CD4-positive, alpha-beta memory T cell (primary cell): ENCODE measurements around the gene BRINP2. TPM values are rescaled to one million over a fixed set of nuclear protein-coding genes. Genes with fewer than 3 reads are reported as not detected.
A peak's percentile ranks its signal among the peaks of the same experiment; 100 is the strongest.

Source experiments
- CTCF ChIA-PET: fragments of 350-600 bp; sonication (Branson Sonifier 250); formaldehyde crosslinking; loops from one replicate; lab custom pipeline; 2021; ENCODE audit warnings: inconsistent platforms; ENCODE audit not compliant: partially characterized antibody; lab: Charles Lee
- POLR2A ChIA-PET: fragments of 350-600 bp; sonication (Branson Sonifier 250); formaldehyde crosslinking; loops from one replicate; lab custom pipeline; 2021; ENCODE audit not compliant: partially characterized antibody; lab: Charles Lee
- DNase-seq, 5 donors: peaks; one replicate each; pipeline versions ENCODE4 v3.0.0 to v3.0.0-alpha.2; 2020 to 2022; ENCODE audit warnings: mixed read lengths in 1 of 5
- H3K27ac ChIP-seq: one replicate; pipeline ENCODE4 v1.7.0; 2013; ENCODE audit warnings: low read depth, low read length
- H3K27me3 ChIP-seq: 2 replicates; pipeline ENCODE4 v1.7.0; 2013; ENCODE audit warnings: mild to moderate bottlenecking, low read length, moderate library complexity; ENCODE audit not compliant: insufficient read depth
- H3K36me3 ChIP-seq: 2 replicates; pipeline ENCODE4 v1.7.0; 2013; ENCODE audit warnings: mild to moderate bottlenecking, low read length, moderate library complexity; ENCODE audit not compliant: insufficient read depth
- H3K4me1 ChIP-seq: 2 replicates; pipeline ENCODE4 v1.7.0; 2013; ENCODE audit warnings: mild to moderate bottlenecking, low read length, moderate library complexity; ENCODE audit not compliant: insufficient read depth
- H3K4me3 ChIP-seq, 2 donors: one replicate each; pipeline ENCODE4 v1.7.0; 2013; ENCODE audit warnings: low read length in 2 of 2, mild to moderate bottlenecking in 1 of 2
- H3K9me3 ChIP-seq, 2 donors: one replicate each; pipeline ENCODE4 v1.7.0; 2013; ENCODE audit warnings: low read length in 2 of 2, control low read depth in 1 of 2; ENCODE audit not compliant: control insufficient read depth in 1 of 2
- H3K27ac Mint-ChIP-seq, 7 donors: one replicate each; pipeline ENCODE4 v1.8.0; 2020 to 2021; ENCODE audit warnings: mixed read lengths in 7 of 7, mild to moderate bottlenecking in 6 of 7, inconsistent platforms in 3 of 7, moderate library complexity in 3 of 7
- H3K27me3 Mint-ChIP-seq, 2 donors: one replicate each; pipeline ENCODE4 v1.8.0; 2020 to 2021; ENCODE audit warnings: mixed read lengths in 2 of 2
- H3K36me3 Mint-ChIP-seq, 2 donors: one replicate each; pipeline ENCODE4 v1.8.0; 2020 to 2021; ENCODE audit warnings: mixed read lengths in 2 of 2, inconsistent platforms in 1 of 2, mild to moderate bottlenecking in 1 of 2
- H3K4me1 Mint-ChIP-seq, 4 donors: one replicate each; pipeline ENCODE4 v1.8.0; 2020 to 2021; ENCODE audit warnings: mixed read lengths in 4 of 4, mild to moderate bottlenecking in 1 of 4
- H3K4me3 Mint-ChIP-seq, 8 donors: one replicate each; pipeline ENCODE4 v1.8.0; 2020 to 2021; ENCODE audit warnings: mixed read lengths in 8 of 8, mild to moderate bottlenecking in 7 of 8, moderate library complexity in 6 of 8, inconsistent platforms in 3 of 8
- H3K9me3 Mint-ChIP-seq, 8 donors: one replicate each; pipeline ENCODE4 v1.8.0; 2020 to 2021; ENCODE audit warnings: mixed read lengths in 8 of 8, mild to moderate bottlenecking in 5 of 8, inconsistent platforms in 3 of 8, moderate library complexity in 1 of 8
- intact Hi-C: fragments of 100-400 bp; cut with micrococcal nuclease; formaldehyde crosslinking; loops from one replicate; pipeline ENCODE4 v1.15.1; 2023
- polyA plus RNA-seq, 2 donors: library from polyadenylated mRNA; unstranded; fragments of 300-500 nt; fragmentation: Illumina TruSeq; gene quantifications; one replicate each; pipeline ENCODE4 v1.2.3, GENCODE V29; 2021
- total RNA-seq, 2 experiments: library from RNA; stranded (reverse); gene quantifications; one replicate each; pipeline ENCODE4 v1.2.3, GENCODE V29; 2021

The BRINP2 gene
- total and polyA plus RNA-seq, 4 experiments from 2014 or later = not detected

- POLR2A ChIA-PET = no interaction called here
- intact Hi-C loops = no loop called here
- Histone ChIP-seq H3K4me3 (no peak overlapping the region), H3K9me3 (no peaks in the 10 kb centered on the region), H3K4me1 (no peaks in the 10 kb centered on the region), H3K27ac (no peak overlapping the region), H3K27me3 (no peaks in the 10 kb centered on the region), H3K36me3 (no peaks in the 10 kb centered on the region)
- no peaks in the 10 kb centered on the region for H3K4me1 Mint-ChIP-seq
- peaks cover 0 to 10% (median 4%) of the 10 kb centered on the region in 8 donors for H3K9me3 Mint-ChIP-seq
- H3K4me3 Mint-ChIP-seq = peak overlapping the region in 1 of 8 donors; percentile 1
- no peaks in the 10 kb centered on the region for H3K27me3 Mint-ChIP-seq
- H3K36me3 Mint-ChIP-seq = no peaks in the 10 kb centered on the region
- no peak for DNase-seq
- H3K27ac Mint-ChIP-seq = no peak overlapping the region
- CTCF ChIA-PET = no interaction called here
Measured at GRCh38 chr1:177239792-177240191, 69.0 kb downstream of the BRINP2 start.

GRCh38 chr1:177243773-177244172 lies 73.0 kb downstream of the BRINP2 start:
- no peak overlapping the region for H3K4me3 ChIP-seq
- H3K27me3 Mint-ChIP-seq = no peaks in the 10 kb centered on the region
- POLR2A ChIA-PET = no interaction called here

DNA sequence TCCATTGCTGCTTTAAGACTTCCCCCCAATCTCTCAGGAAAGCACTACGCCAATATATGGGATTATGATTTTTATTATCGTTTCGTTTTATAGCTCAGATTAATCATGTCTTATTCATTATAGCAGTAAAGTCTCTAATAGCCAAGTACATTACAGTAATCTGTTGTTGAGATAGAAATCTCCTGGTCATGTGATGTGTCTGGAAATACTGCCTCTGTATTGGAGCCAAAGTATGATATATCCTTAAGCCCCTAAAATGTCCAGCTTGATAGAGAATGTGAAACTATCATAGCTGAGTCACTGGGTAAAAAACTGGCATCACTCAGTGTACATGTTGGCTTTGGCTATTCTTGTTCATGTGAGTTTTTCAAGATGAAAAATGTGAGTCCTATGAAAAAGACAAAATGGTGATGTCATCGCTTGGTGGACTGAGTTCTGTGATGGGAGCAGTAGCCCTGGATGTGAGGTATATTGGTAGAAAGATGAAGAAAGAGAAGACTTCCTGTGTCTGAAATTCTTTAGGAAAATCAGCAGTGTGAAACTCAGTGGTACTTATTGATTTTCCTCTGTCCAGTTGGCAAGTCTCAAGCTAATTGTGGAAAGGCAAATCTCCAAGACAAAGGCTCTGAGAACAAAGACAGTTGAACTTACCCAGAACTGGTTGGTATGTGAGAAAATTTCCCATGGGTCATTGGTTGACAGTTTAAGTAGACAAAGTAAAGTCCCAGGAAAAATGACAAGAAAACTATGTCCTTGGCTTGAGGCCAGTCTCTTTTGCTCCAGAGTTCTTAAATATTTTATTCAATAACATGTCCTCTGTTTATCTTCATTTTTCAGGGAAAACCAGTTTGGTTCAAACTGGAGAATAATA lies 76.2 kb downstream of the BRINP2 start:
- Histone ChIP-seq H3K4me3 (no peak overlapping the region), H3K36me3 (no peaks in the 10 kb centered on the region), H3K9me3 (no peaks in the 10 kb centered on the region), H3K27me3 (no peaks in the 10 kb centered on the region), H3K4me1 (no peaks in the 10 kb centered on the region), H3K27ac (no peak overlapping the region)
- Mint-ChIP-seq H3K27ac (no peak overlapping the region), H3K9me3 (peaks cover 0 to 9% (median 4%) of the 10 kb centered on the region in 8 donors), H3K4me3 (no peak overlapping the region), H3K4me1 (no peaks in the 10 kb centered on the region), H3K36me3 (no peaks in the 10 kb centered on the region), H3K27me3 (no peaks in the 10 kb centered on the region)
- POLR2A ChIA-PET = no interaction called here
- DNase-seq = no peak
- CTCF ChIA-PET = no interaction called here
- intact Hi-C loops = no loop called here

More at GRCh38 chr1:177243773-177244172, 73.0 kb downstream of the BRINP2 start:
- Mint-ChIP-seq H3K4me1 (no peaks in the 10 kb centered on the region), H3K36me3 (no peaks in the 10 kb centered on the region), H3K27ac (no peak overlapping the region), H3K9me3 (peaks cover 0 to 10% (median 5%) of the 10 kb centered on the region in 8 donors), H3K4me3 (no peak overlapping the region)
- CTCF ChIA-PET = no interaction called here
- DNase-seq = no peak
- Histone ChIP-seq H3K36me3 (no peaks in the 10 kb centered on the region), H3K27ac (no peak overlapping the region), H3K27me3 (no peaks in the 10 kb centered on the region), H3K9me3 (no peaks in the 10 kb centered on the region), H3K4me1 (no peaks in the 10 kb centered on the region)
- intact Hi-C loops = no loop called here

DNA sequence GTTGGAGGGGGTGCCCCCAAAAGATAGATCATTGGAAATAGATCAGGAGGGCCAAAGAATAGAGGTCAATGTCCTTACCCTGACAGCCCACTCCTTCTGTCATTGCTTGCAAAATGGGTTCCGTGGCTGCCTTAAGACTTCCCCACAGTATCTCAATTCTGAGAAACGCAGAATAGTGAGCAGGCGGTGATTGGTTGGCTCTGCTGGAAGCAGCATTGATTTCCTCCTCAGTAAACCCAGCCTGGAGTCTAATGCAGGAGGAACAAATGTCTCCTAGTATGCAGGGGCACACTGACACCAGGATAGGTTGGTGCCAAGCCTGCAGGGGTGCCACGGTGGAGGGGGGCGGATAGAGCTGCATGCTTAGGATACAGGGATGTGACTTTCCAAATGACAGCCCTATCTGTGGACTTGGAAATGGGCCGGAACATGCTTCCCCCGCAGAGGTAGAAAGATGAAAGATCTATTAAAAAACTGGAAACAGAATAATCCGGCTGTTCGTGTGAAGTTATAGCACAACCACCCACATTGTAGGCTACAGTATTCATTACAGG lies 76.9 kb downstream of the BRINP2 start:
- Histone ChIP-seq H3K27ac (no peak overlapping the region), H3K4me1 (no peaks in the 10 kb centered on the region), H3K36me3 (no peaks in the 10 kb centered on the region), H3K4me3 (no peak overlapping the region), H3K27me3 (no peaks in the 10 kb centered on the region), H3K9me3 (no peaks in the 10 kb centered on the region)
- H3K27me3 Mint-ChIP-seq = no peaks in the 10 kb centered on the region
- no peaks in the 10 kb centered on the region for H3K4me1 Mint-ChIP-seq
- no peak for DNase-seq
- H3K9me3 Mint-ChIP-seq = peaks cover 0 to 6% (median 2%) of the 10 kb centered on the region in 8 donors
- H3K36me3 Mint-ChIP-seq = no peaks in the 10 kb centered on the region
- CTCF ChIA-PET = no interaction called here
- no peak overlapping the region for H3K4me3 Mint-ChIP-seq
- POLR2A ChIA-PET = no interaction called here
- no peak overlapping the region for H3K27ac Mint-ChIP-seq
- intact Hi-C loops = no loop called here

GRCh38 chr1:177248258-177248657 lies 77.5 kb downstream of the BRINP2 start:
- DNase-seq = no peak
- no peaks in the 10 kb centered on the region for H3K4me1 Mint-ChIP-seq
- H3K9me3 ChIP-seq = no peaks in the 10 kb centered on the region
- CTCF ChIA-PET = no interaction called here
- H3K9me3 Mint-ChIP-seq = peaks cover 0 to 5% (median 1%) of the 10 kb centered on the region in 8 donors
- no peaks in the 10 kb centered on the region for H3K27me3 Mint-ChIP-seq
- H3K36me3 ChIP-seq = no peaks in the 10 kb centered on the region
- no peak overlapping the region for H3K4me3 Mint-ChIP-seq
- no peak overlapping the region for H3K27ac Mint-ChIP-seq
- no peaks in the 10 kb centered on the region for H3K4me1 ChIP-seq
- intact Hi-C loops = no loop called here
- H3K27ac ChIP-seq = no peak overlapping the region
- POLR2A ChIA-PET = no interaction called here
- H3K36me3 Mint-ChIP-seq = no peaks in the 10 kb centered on the region
- no peaks in the 10 kb centered on the region for H3K27me3 ChIP-seq
- no peak overlapping the region for H3K4me3 ChIP-seq

GRCh38 chr1:177249231-177249630 lies 78.5 kb downstream of the BRINP2 start:
- H3K27ac Mint-ChIP-seq = no peak overlapping the region
- Histone ChIP-seq H3K27me3 (no peaks in the 10 kb centered on the region), H3K36me3 (no peaks in the 10 kb centered on the region), H3K9me3 (no peaks in the 10 kb centered on the region), H3K4me3 (no peak overlapping the region), H3K4me1 (no peaks in the 10 kb centered on the region), H3K27ac (no peak overlapping the region)
- ChIA-PET CTCF (no interaction called here), POLR2A (no interaction called here)
- intact Hi-C loops = no loop called here
- DNase-seq = no peak
- H3K36me3 Mint-ChIP-seq = no peaks in the 10 kb centered on the region
- peaks cover 0 to 6% (median under 1%) of the 10 kb centered on the region in 8 donors for H3K9me3 Mint-ChIP-seq
- H3K27me3 Mint-ChIP-seq = no peaks in the 10 kb centered on the region
- H3K4me3 Mint-ChIP-seq = no peak overlapping the region
- no peaks in the 10 kb centered on the region for H3K4me1 Mint-ChIP-seq

DNA sequence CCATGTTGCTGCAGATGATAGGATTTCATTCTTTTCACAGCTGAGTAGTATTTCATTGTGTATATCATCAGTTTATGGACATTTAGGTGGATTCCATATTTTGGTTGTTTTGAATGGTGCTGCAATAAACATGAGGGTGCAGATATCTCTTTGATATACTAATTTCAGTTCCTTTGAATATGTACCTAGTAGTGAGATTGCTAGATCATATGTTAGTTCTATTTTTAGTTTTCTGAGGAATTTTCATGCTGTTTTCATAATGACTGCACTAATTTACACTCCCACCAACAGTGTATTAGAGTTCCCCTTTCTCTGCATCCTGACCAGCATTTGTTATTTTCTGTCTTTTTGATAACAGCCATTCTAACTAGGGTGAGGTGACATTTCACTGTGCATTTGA lies 82.1 kb downstream of the BRINP2 start:
- Mint-ChIP-seq H3K9me3 (peaks cover 0 to 9% (median 3%) of the 10 kb centered on the region in 8 donors), H3K27me3 (no peaks in the 10 kb centered on the region), H3K36me3 (no peaks in the 10 kb centered on the region), H3K4me3 (no peak overlapping the region), H3K4me1 (no peaks in the 10 kb centered on the region), H3K27ac (no peak overlapping the region)
- H3K27ac ChIP-seq = no peak overlapping the region
- no peaks in the 10 kb centered on the region for H3K27me3 ChIP-seq
- intact Hi-C loops = no loop called here
- no peaks in the 10 kb centered on the region for H3K36me3 ChIP-seq
- no peaks in the 10 kb centered on the region for H3K9me3 ChIP-seq
- DNase-seq = no peak
- CTCF ChIA-PET = no interaction called here
- POLR2A ChIA-PET = no interaction called here
- no peaks in the 10 kb centered on the region for H3K4me1 ChIP-seq
- H3K4me3 ChIP-seq = no peak overlapping the region
